NCI-H748 (cell line): ENCODE measurements around the gene KRCC1.
A peak's percentile ranks its signal among the peaks of the same experiment; 100 is the strongest.
"Not testable (repeated sequence)": the region's sequence is repeated elsewhere in the genome, so short reads cannot be mapped to it uniquely, and the experiment has no call there.

Experiments
- DNase-seq: peaks from one replicate; lab custom pipeline; 2025; ENCODE audit not compliant: unreplicated experiment; lab: John Stamatoyannopoulos, UW

The KRCC1 gene

GRCh38 chr2:88048541-88048940 lies 7.0 kb downstream of the KRCC1 start:
- no peak for DNase-seq

GRCh38 chr2:88045561-88045960 lies 10.0 kb downstream of the KRCC1 start:
- not testable (repeated sequence) for DNase-seq

- DNase-seq: no peak
These were observed 13.1 kb downstream of the KRCC1 start for GRCh38 chr2:88042476-88042875.

- DNase-seq: no peak
These were observed 17.1 kb downstream of the KRCC1 start for GRCh38 chr2:88038263-88039105.

- no peak for DNase-seq
These were observed 19.0 kb downstream of the KRCC1 start for GRCh38 chr2:88036606-88037005.

- no peak for DNase-seq
These were observed 19.4 kb downstream of the KRCC1 start for GRCh38 chr2:88036182-88036581.

- DNase-seq: no peak
These were observed 23.4 kb downstream of the KRCC1 start for GRCh38 chr2:88032070-88032702.

GRCh38 chr2:88028931-88029330 lies 26.7 kb downstream of the KRCC1 start:
- DNase-seq: no peak

- DNase-seq: no peak
These were observed 27.7 kb downstream of the KRCC1 start for GRCh38 chr2:88027697-88028389.

GRCh38 chr2:88024509-88024908 lies 31.1 kb downstream of the KRCC1 start:
- DNase-seq: no peak

GRCh38 chr2:88022669-88022921 lies 33.0 kb downstream of the KRCC1 start:
- DNase-seq: no peak

- no peak for DNase-seq
These were observed 35.6 kb downstream of the KRCC1 start for GRCh38 chr2:88019985-88020384.

GRCh38 chr2:88018909-88019308 lies 36.7 kb downstream of the KRCC1 start:
- DNase-seq: no peak

GRCh38 chr2:88018077-88018805 lies 37.3 kb downstream of the KRCC1 start:
- DNase-seq: not testable (repeated sequence)

GRCh38 chr2:88017780-88018038 lies 37.9 kb downstream of the KRCC1 start:
- not testable (repeated sequence) for DNase-seq

GRCh38 chr2:88016960-88017779 lies 38.4 kb downstream of the KRCC1 start:
- DNase-seq: peak; percentile 52

- peak; percentile 85 for DNase-seq
These were observed 39.3 kb downstream of the KRCC1 start, which contains the start of gene RNU2-63P for GRCh38 chr2:88016086-88016959. Gene RNU2-63P (minus strand): TSS chr2:88016547.

GRCh38 chr2:88011011-88011410 lies 44.6 kb downstream of the KRCC1 start:
- DNase-seq: no peak

GRCh38 chr2:88010136-88010535 lies 45.4 kb downstream of the KRCC1 start:
- DNase-seq: no peak

GRCh38 chr2:88006912-88007439 lies 48.6 kb downstream of the KRCC1 start:
- no peak for DNase-seq
